H1 (cell line): ENCODE measurements around the gene HABP2. TPM values are rescaled to one million over a fixed set of nuclear protein-coding genes. Genes with fewer than 3 reads are reported as not detected.

ENCODE experiments used
- CTCF ChIA-PET: fragments of 300-600 bp; sonication (Branson Sonifier 250); formaldehyde crosslinking; loops from one replicate; lab custom pipeline; 2021; ENCODE audit not compliant: partially characterized antibody; lab: Charles Lee
- POLR2A ChIA-PET: fragments of 300-600 bp; sonication (Branson Sonifier 250); formaldehyde crosslinking; loops from one replicate; lab custom pipeline; 2021; ENCODE audit warnings: inconsistent platforms; ENCODE audit not compliant: partially characterized antibody; lab: Charles Lee
- DNase-seq, 2 experiments: peaks; one replicate each; pipeline versions ENCODE4 v3.0.0 to v3.0.0-alpha.2; 2010 to 2022; ENCODE audit warnings: low spot score in 2 of 2, low read depth in 1 of 2, mixed read lengths in 1 of 2
- FAIRE-seq: peaks from 2 replicates; lab custom pipeline; 2011; peaks lifted over from hg19 to GRCh38; lab: Jason Lieb, UNC
- H2AFZ ChIP-seq: 2 replicates; pipeline ENCODE4 v1.8.1; 2012; ENCODE audit warnings: low read length, inconsistent platforms
- H2AK5ac ChIP-seq: 2 replicates; pipeline ENCODE4 v1.6.1; 2013; ENCODE audit warnings: low read depth, low read length
- H2BK120ac ChIP-seq: replicated peaks from 2 replicates; pipeline ENCODE3; 2013; ENCODE audit warnings: low read depth, low read length, inconsistent platforms
- H2BK12ac ChIP-seq: 2 replicates; pipeline ENCODE4 v1.6.1; 2013; ENCODE audit warnings: low read depth, low read length
- H2BK15ac ChIP-seq: 2 replicates; pipeline ENCODE4 v1.6.1; 2013; ENCODE audit warnings: low read length
- H2BK20ac ChIP-seq: 2 replicates; pipeline ENCODE4 v1.6.1; 2013; ENCODE audit warnings: low read length
- H2BK5ac ChIP-seq: 2 replicates; pipeline ENCODE4 v1.6.1; 2013; ENCODE audit warnings: low read depth, low read length
- H3K14ac ChIP-seq: 2 replicates; pipeline ENCODE4 v1.6.1; 2013; ENCODE audit warnings: inconsistent platforms; ENCODE audit not compliant: insufficient read length
- H3K18ac ChIP-seq: 2 replicates; pipeline ENCODE4 v1.6.1; 2013; ENCODE audit warnings: low read length; ENCODE audit errors: extremely low read depth
- H3K23ac ChIP-seq: 2 replicates; pipeline ENCODE4 v1.6.1; 2013; ENCODE audit warnings: inconsistent platforms; ENCODE audit not compliant: insufficient read length
- H3K23me2 ChIP-seq: 2 replicates; pipeline ENCODE4 v1.6.1; 2013; ENCODE audit warnings: low read depth, low read length
- H3K27ac ChIP-seq: 2 replicates; pipeline ENCODE4 v1.6.1; 2011; ENCODE audit warnings: low read depth, low read length, inconsistent platforms
- H3K27me3 ChIP-seq, 4 experiments: replicated peaks in 1 of 4; 1 replicate in 1 of 4; 2 replicates in 3 of 4; pipeline versions ENCODE4 v1.6.1 to v1.8.1; 2011 to 2013; ENCODE audit warnings: low read length in 3 of 4, mild to moderate bottlenecking in 3 of 4, inconsistent platforms in 2 of 4, mixed read lengths in 2 of 4, moderate library complexity in 1 of 4; ENCODE audit not compliant: control insufficient read depth in 3 of 4, insufficient read depth in 3 of 4; ENCODE audit errors: extremely low read depth in 1 of 4
- H3K36me3 ChIP-seq, 4 experiments: 2 replicates each; pipeline versions ENCODE4 v1.6.1 to v1.8.1; 2011 to 2013; ENCODE audit warnings: mild to moderate bottlenecking in 4 of 4, low read length in 3 of 4, moderate library complexity in 2 of 4, control low read depth in 1 of 4, inconsistent platforms in 1 of 4; ENCODE audit not compliant: insufficient read depth in 4 of 4, control insufficient read depth in 2 of 4
- H3K4ac ChIP-seq: replicated peaks from 2 replicates; pipeline ENCODE3; 2013; ENCODE audit warnings: low read length, low read depth, mixed read lengths, inconsistent platforms; ENCODE audit not compliant: insufficient read length
- H3K4me1 ChIP-seq, 4 experiments: replicated peaks in 1 of 4; 1 replicate in 1 of 4; 2 replicates in 3 of 4; pipeline versions ENCODE4 v1.6.1 to v1.8.1; 2011 to 2013; ENCODE audit warnings: low read length in 3 of 4, inconsistent platforms in 2 of 4, mixed read lengths in 1 of 4; ENCODE audit not compliant: insufficient read depth in 4 of 4, control insufficient read depth in 3 of 4
- H3K4me2 ChIP-seq, 2 experiments: 2 replicates each; pipeline versions ENCODE4 v1.6.1 to v1.8.1; 2011 to 2013; ENCODE audit warnings: low read depth in 2 of 2, low read length in 2 of 2, control low read depth in 1 of 2, inconsistent platforms in 1 of 2, mild to moderate bottlenecking in 1 of 2; ENCODE audit not compliant: insufficient read depth in 1 of 2
- H3K4me3 ChIP-seq, 4 experiments: fragments of 200-600, 300-600 bp in 1 of 4; sonication (generic), shearing (Covaris generic), sonication (Bioruptor Twin) in 1 of 4; 2 replicates each; pipeline versions ENCODE4 v1.5.1 to v1.8.1; 2011 to 2016; ENCODE audit warnings: low read length in 4 of 4, low read depth in 3 of 4, control low read depth in 2 of 4, inconsistent platforms in 2 of 4, mild to moderate bottlenecking in 2 of 4, mixed read lengths in 1 of 4, moderate library complexity in 1 of 4; ENCODE audit not compliant: insufficient read depth in 2 of 4; ENCODE audit errors: extremely low read depth in 1 of 4
- H3K56ac ChIP-seq: replicated peaks from 2 replicates; pipeline ENCODE3; 2013; ENCODE audit warnings: low read depth, mild to moderate bottlenecking, mixed read lengths, low read length, inconsistent platforms; ENCODE audit not compliant: insufficient read length
- H3K79me1 ChIP-seq: 2 replicates; pipeline ENCODE4 v1.6.1; 2013; ENCODE audit warnings: low read depth, low read length, control low read depth
- H3K79me2 ChIP-seq, 2 experiments: 2 replicates each; pipeline versions ENCODE4 v1.6.1 to v1.8.1; 2012 to 2013; ENCODE audit warnings: low read length in 2 of 2, mild to moderate bottlenecking in 2 of 2, inconsistent platforms in 1 of 2; ENCODE audit not compliant: insufficient read depth in 2 of 2, control insufficient read depth in 1 of 2
- H3K9ac ChIP-seq, 4 experiments: replicated peaks in 1 of 4; 1 replicate in 1 of 4; 2 replicates in 3 of 4; pipeline versions ENCODE4 v1.6.1 to v1.8.1; 2011 to 2013; ENCODE audit warnings: low read depth in 3 of 4, low read length in 3 of 4, control low read depth in 2 of 4, mild to moderate bottlenecking in 2 of 4, moderate library complexity in 2 of 4, inconsistent platforms in 1 of 4; ENCODE audit errors: extremely low read depth in 1 of 4
- H3K9me3 ChIP-seq, 2 experiments: 2 replicates each; pipeline versions ENCODE4 v1.6.1 to v1.8.1; 2012 to 2013; ENCODE audit warnings: mild to moderate bottlenecking in 2 of 2, moderate library complexity in 2 of 2, control low read depth in 1 of 2, inconsistent platforms in 1 of 2, low read depth in 1 of 2, low read length in 1 of 2, mixed read lengths in 1 of 2; ENCODE audit not compliant: insufficient read depth in 2 of 2
- H4K20me1 ChIP-seq, 2 experiments: replicated peaks in 1 of 2; 2 replicates each; pipeline versions ENCODE3 to v1.8.1; 2011 to 2013; ENCODE audit warnings: inconsistent platforms in 2 of 2, low read length in 2 of 2, mild to moderate bottlenecking in 1 of 2; ENCODE audit not compliant: insufficient read depth in 2 of 2, control insufficient read depth in 1 of 2
- H4K5ac ChIP-seq: 2 replicates; pipeline ENCODE4 v1.6.1; 2013; ENCODE audit warnings: low read length, low read depth, mixed read lengths, inconsistent platforms; ENCODE audit not compliant: insufficient read length
- H4K8ac ChIP-seq: 2 replicates; pipeline ENCODE4 v1.8.0; 2013; ENCODE audit warnings: mild to moderate bottlenecking, moderate library complexity, low read length, inconsistent platforms; ENCODE audit not compliant: insufficient read depth; ENCODE audit errors: extremely low read depth
- H4K91ac ChIP-seq: replicated peaks from 2 replicates; pipeline ENCODE3; 2013; ENCODE audit warnings: low read length, mixed read lengths, inconsistent platforms; ENCODE audit not compliant: insufficient read length
- CREB1 ChIP-seq: IDR thresholded peaks from 2 replicates; pipeline ENCODE4 v1.6.1; 2012; ENCODE audit warnings: inconsistent platforms
- E2F6 ChIP-seq: IDR thresholded peaks from 2 replicates; pipeline ENCODE4 v1.6.1; 2012; ENCODE audit warnings: inconsistent platforms
- HDAC6 ChIP-seq: IDR thresholded peaks from one replicate; pipeline ENCODE4 v1.7.1; 2012; ENCODE audit warnings: low read depth, mild to moderate bottlenecking, inconsistent platforms, low read length, moderate library complexity
- JUND ChIP-seq: IDR thresholded peaks from 2 replicates; pipeline ENCODE4 v1.6.1; 2011; ENCODE audit warnings: mild to moderate bottlenecking, improper control_type of control experiment, low read length
- MAX ChIP-seq: IDR thresholded peaks from 2 replicates; pipeline ENCODE4 v1.6.1; 2012; ENCODE audit warnings: inconsistent platforms
- SRF ChIP-seq: IDR thresholded peaks from 2 replicates; pipeline ENCODE4 v1.6.1; 2011; ENCODE audit warnings: mild to moderate bottlenecking, low read depth, low read length, moderate library complexity
- whole genome bisulfite sequencing, 2 experiments: shearing (Covaris generic) in 1 of 2; methylation state at CpG; one replicate each; pipeline versions ENCODE4 v1.1.6 to v1.1.7; 2013 to 2015; ENCODE audit warnings: low lambda C conversion rate in 2 of 2, mixed read lengths in 2 of 2, inconsistent platforms in 1 of 2, low coverage in 1 of 2, missing lambda C conversion rate in 1 of 2; ENCODE audit not compliant: insufficient replicate concordance in 2 of 2, insufficient coverage in 1 of 2, insufficient read length in 1 of 2; ENCODE audit errors: extremely low coverage in 1 of 2, missing lambda C conversion rate in 1 of 2; 5-methylcytosine and 5-hydroxymethylcytosine counted together
- polyA plus RNA-seq, 7 experiments: library from polyadenylated mRNA; depleted of rRNA in 3 of 7; stranded (reverse) in 5 of 7; unstranded in 2 of 7; fragments of >200 nt in 5 of 7; fragments of 200-250 nt in 2 of 7; gene quantifications; 1 replicate in 5 of 7; 2 replicates in 1 of 7; 4 replicates in 1 of 7; pipeline versions ENCODE4 v1.2.1 to v1.2.3, GENCODE V29; 2011 to 2013; ENCODE audit warnings: missing spikeins in 2 of 7, mixed read lengths in 2 of 7
- total RNA-seq: library from RNA; stranded (reverse); fragmentation: NEBNext Ultra II Directional; extraction: Animal tissue kit (Norgen Biotek cat#: 25700); gene quantifications from 2 replicates; pipeline ENCODE4 v1.2.1, GENCODE V29; 2021

The HABP2 gene
- total and polyA plus RNA-seq, 2 of the 8 experiments (the other 6 are each of a cell fraction or from before 2014, with no cell fraction given) = not detected

DNA sequence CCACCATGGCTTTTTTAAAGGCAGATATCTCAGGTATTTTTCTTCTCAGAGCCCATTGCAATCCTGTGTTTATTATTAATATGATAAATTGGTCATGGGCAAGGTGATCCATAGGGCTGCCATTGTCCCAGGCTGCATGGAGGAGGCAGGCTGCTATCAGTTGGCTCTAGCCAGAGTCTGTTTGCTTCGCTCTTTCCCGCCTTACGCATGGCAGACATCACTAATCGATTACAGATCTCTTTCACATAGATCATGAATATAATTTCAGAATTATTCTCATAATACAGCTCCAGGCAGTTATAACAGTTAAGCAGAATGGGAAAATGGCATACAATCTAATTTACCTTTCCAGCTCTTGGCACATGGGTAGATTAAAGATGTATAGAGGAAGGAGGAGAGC is 30.4 kb upstream of the HABP2 start:
- H3K4me1 ChIP-seq = no peaks in the 10 kb centered on the region
- H2BK120ac ChIP-seq = no peak overlapping the region
- no peak overlapping the region for H2AK5ac ChIP-seq
- H2BK15ac ChIP-seq = no peak overlapping the region
- H3K4me3 ChIP-seq = no peak overlapping the region
- H4K91ac ChIP-seq = no peak overlapping the region
- H3K9ac ChIP-seq = no peak overlapping the region
- H3K9me3 ChIP-seq = no peaks in the 10 kb centered on the region
- H3K27ac ChIP-seq = no peak overlapping the region
- CTCF ChIA-PET = interaction anchor here (0.7 to 5.8 kb wide), 9 partner anchors 8 to 137 kb away, joined by 3 to 57 read pairs (median 21); no protein-coding TSS in a partner anchor
- no peak overlapping the region for H2BK20ac ChIP-seq
- no peaks in the 10 kb centered on the region for H3K79me2 ChIP-seq
- 96% methylated on average over 4 of the region's 4 CpGs; no CpG with 5 or more reads in 1 of the 2 experiments for WGBS, 2 experiments
- H3K27me3 ChIP-seq = no peaks in the 10 kb centered on the region; a peak in 1 of 7 replicates
- no peak overlapping the region for H3K23ac ChIP-seq
- no peaks in the 10 kb centered on the region for H3K36me3 ChIP-seq
- no peak overlapping the region for H4K5ac ChIP-seq
- FAIRE-seq (no peak), DNase-seq (no peak)
- no peaks in the 10 kb centered on the region for H4K20me1 ChIP-seq
- no peak overlapping the region for H2BK12ac ChIP-seq
- no peaks in the 10 kb centered on the region for H3K79me1 ChIP-seq
- no peak overlapping the region for H2BK5ac ChIP-seq
- H3K4me2 ChIP-seq = no peak overlapping the region
- no peak overlapping the region for H4K8ac ChIP-seq
- H3K4ac ChIP-seq = no peak overlapping the region
- TF ChIP-seq HDAC6 = no peak
- no peak for TF ChIP-seq JUND
- TF ChIP-seq E2F6 = peak; percentile 95
- TF ChIP-seq MAX = peak; percentile 82
- TF ChIP-seq CREB1 = no peak
- peak; percentile 45; the same call in 1 of the 2 replicates for TF ChIP-seq SRF
- H3K18ac ChIP-seq = no peak overlapping the region
- no peak overlapping the region for H2AFZ ChIP-seq
- POLR2A ChIA-PET = no interaction called here
- H3K56ac ChIP-seq = no peak overlapping the region
- no peaks in the 10 kb centered on the region for H3K23me2 ChIP-seq
- no peak overlapping the region for H3K14ac ChIP-seq
